Measurements from ENCODE around the gene SLC26A8.
"Not testable (repeated sequence)": the region's sequence is repeated elsewhere in the genome, so short reads cannot be mapped to it uniquely, and the experiment has no call there.

Gene SLC26A8

GRCh38 chr6:36015666-36016065 is 8.8 kb downstream of the SLC26A8 start:
- no peak for DNase-seq (ENCODE audit: low spot score)

- DNase-seq (ENCODE audit: low spot score), result no peak
These were observed 24.0 kb downstream of the SLC26A8 start for GRCh38 chr6:36000451-36000850.

- no peak for DNase-seq (ENCODE audit: low spot score)
These were observed 31.3 kb downstream of the SLC26A8 start for GRCh38 chr6:35993150-35993549.

GRCh38 chr6:35988047-35988446 is 36.4 kb downstream of the SLC26A8 start:
- not testable (repeated sequence) for DNase-seq (ENCODE audit: low spot score)

- no peak for DNase-seq (ENCODE audit: low spot score)
These were observed 39.7 kb downstream of the SLC26A8 start for GRCh38 chr6:35984701-35985100.

- no peak for DNase-seq (ENCODE audit: low spot score)
These were observed 43.3 kb downstream of the SLC26A8 start for GRCh38 chr6:35980991-35981645.

GRCh38 chr6:35980126-35980525 is 44.3 kb downstream of the SLC26A8 start:
- DNase-seq (ENCODE audit: low spot score), result not testable (repeated sequence)

GRCh38 chr6:35977308-35977707 is 47.1 kb downstream of the SLC26A8 start:
- DNase-seq (ENCODE audit: low spot score), result no peak

- no peak for DNase-seq (ENCODE audit: low spot score)
These were observed 50.7 kb downstream of the SLC26A8 start for GRCh38 chr6:35973670-35974222.

- DNase-seq (ENCODE audit: low spot score), result no peak
These were observed 51.7 kb downstream of the SLC26A8 start for GRCh38 chr6:35972471-35973367.

GRCh38 chr6:35970181-35970580 is 54.3 kb downstream of the SLC26A8 start:
- peak; percentile 63 for DNase-seq (ENCODE audit: low spot score)

- no peak for DNase-seq (ENCODE audit: low spot score)
These were observed 54.8 kb downstream of the SLC26A8 start for GRCh38 chr6:35969646-35970045.

GRCh38 chr6:35968821-35969220 is 55.6 kb downstream of the SLC26A8 start:
- DNase-seq (ENCODE audit: low spot score), result no peak

GRCh38 chr6:35967076-35967774 is 57.2 kb downstream of the SLC26A8 start:
- no peak for DNase-seq (ENCODE audit: low spot score)

GRCh38 chr6:35962779-35963560 is 61.5 kb downstream of the SLC26A8 start:
- no peak for DNase-seq (ENCODE audit: low spot score)

GRCh38 chr6:35960187-35960586 is 64.3 kb downstream of the SLC26A8 start:
- DNase-seq (ENCODE audit: low spot score), result no peak

- DNase-seq (ENCODE audit: low spot score), result no peak
These were observed 68.5 kb downstream of the SLC26A8 start for GRCh38 chr6:35955970-35956369.

- DNase-seq (ENCODE audit: low spot score), result no peak
These were observed 68.9 kb downstream of the SLC26A8 start for GRCh38 chr6:35955521-35955920.

- peak; percentile 14 for DNase-seq (ENCODE audit: low spot score)
These were observed 69.4 kb downstream of the SLC26A8 start for GRCh38 chr6:35955071-35955470.

- no peak for DNase-seq (ENCODE audit: low spot score)
These were observed 70.1 kb downstream of the SLC26A8 start for GRCh38 chr6:35954333-35954732.

- DNase-seq (ENCODE audit: low spot score), result no peak
These were observed 75.7 kb downstream of the SLC26A8 start for GRCh38 chr6:35948725-35949124.

GRCh38 chr6:35945650-35946025 is 78.8 kb downstream of the SLC26A8 start:
- DNase-seq (ENCODE audit: low spot score), result no peak
